ENCODE measurements around the gene DCTN5.

- no peak for TF ChIP-seq CTCF (IDR thresholded peaks at IDR 0.05; ENCODE audit: insufficient read depth, low read length, poor library complexity, severe bottlenecking)
- TF ChIP-seq EZH2phosphoT487 (conservative IDR thresholded peaks at IDR 0.05; ENCODE audit: low read length): no peak
These were observed 70.5 kb downstream of the DCTN5 start for GRCh38 chr16:23711785-23712184.
